K562 (cell line): ENCODE measurements around the gene TMEM209. TPM values are rescaled to one million over a fixed set of nuclear protein-coding genes. Genes with fewer than 3 reads are reported as not detected.

Source experiments
- ATAC-seq: fragments of 200-7000 bp; cut with Tn5 transposase; 3 replicates; pipeline ENCODE4 v1.9.1; 2020; ENCODE audit warnings: moderate library complexity
- BruUV-seq: library from RNA; stranded (reverse); fragments of 400-500 nt; replicated peaks from 2 replicates; lab custom pipeline; 2021; lab: Mats Ljungman, UMichigan
- CTCF ChIA-PET: fragments of 300-600 bp; formaldehyde crosslinking; extraction: SDS; loops from one replicate; lab custom pipeline; 2021; ENCODE audit warnings: low intra/inter-chr PET ratio; lab: Yijun Ruan, JAX
- POLR2A ChIA-PET: fragments of 300-600, 350-650 bp; sonication (Branson Sonifier 250); formaldehyde crosslinking; extraction: SDS; loops from one replicate; lab custom pipeline; 2021; ENCODE audit warnings: antibody characterized with exemption, inconsistent platforms; lab: Yijun Ruan, JAX
- DNase-seq, 4 experiments: peaks; one replicate each; pipeline versions ENCODE4 v3.0.0 to v3.0.0-alpha.2; 2011 to 2018; ENCODE audit warnings: low spot score in 3 of 4, mixed read lengths in 3 of 4; ENCODE audit errors: extremely low read depth in 1 of 4
- FAIRE-seq: peaks from 2 replicates; lab custom pipeline; 2011; peaks lifted over from hg19 to GRCh38; lab: Jason Lieb, UNC
- H2AFZ ChIP-seq: 2 replicates; pipeline ENCODE4 v1.6.0; 2011; ENCODE audit warnings: low read depth, low read length, control low read depth, inconsistent platforms
- H3K27ac ChIP-seq: fragments of 200-600 bp; 3 replicates; pipeline ENCODE4 v1.8.0; 2011; ENCODE audit warnings: low read depth, mild to moderate bottlenecking, control low read depth, inconsistent platforms, low read length, moderate library complexity, mixed read lengths; ENCODE audit errors: extremely low read depth
- H3K27me3 ChIP-seq, 2 experiments: fragments of 300-600 bp in 1 of 2; 2 replicates in 1 of 2; 3 replicates in 1 of 2; pipeline versions ENCODE4 v1.6.0 to v1.8.0; 2011; ENCODE audit warnings: inconsistent platforms in 2 of 2, low read length in 2 of 2, mild to moderate bottlenecking in 1 of 2, mixed read lengths in 1 of 2, moderate library complexity in 1 of 2; ENCODE audit not compliant: control insufficient read depth in 2 of 2, insufficient read depth in 2 of 2
- H3K36me3 ChIP-seq: fragments of 300-600 bp; 3 replicates; pipeline ENCODE4 v1.8.0; 2011; ENCODE audit warnings: mild to moderate bottlenecking, low read length, inconsistent platforms; ENCODE audit not compliant: control insufficient read depth, insufficient read depth
- H3K4me1 ChIP-seq, 2 experiments: fragments of 200-600 bp in 1 of 2; replicated peaks in 1 of 2; 2 replicates in 1 of 2; 3 replicates in 1 of 2; pipeline versions ENCODE4 v1.5.1 to v1.8.0; 2011; ENCODE audit warnings: inconsistent platforms in 2 of 2, low read length in 2 of 2, mild to moderate bottlenecking in 1 of 2, mixed read lengths in 1 of 2, moderate library complexity in 1 of 2; ENCODE audit not compliant: control insufficient read depth in 2 of 2, insufficient read depth in 2 of 2
- H3K4me2 ChIP-seq: 2 replicates; pipeline ENCODE4 v1.6.1; 2011; ENCODE audit warnings: low read length, control low read depth, inconsistent platforms, mixed read lengths; ENCODE audit not compliant: insufficient read depth
- H3K4me3 ChIP-seq: fragments of 200-600 bp; sonication (generic), shearing (Covaris generic); 2 replicates; pipeline ENCODE4 v1.5.1; 2016; ENCODE audit warnings: control low read depth, inconsistent platforms
- H3K79me2 ChIP-seq: fragments of 200-600 bp; 3 replicates; pipeline ENCODE4 v1.8.0; 2011; ENCODE audit warnings: low read length, inconsistent platforms; ENCODE audit not compliant: control insufficient read depth, insufficient read depth
- H3K9ac ChIP-seq, 2 experiments: 2 replicates each; pipeline versions ENCODE4 v1.6.0 to v1.6.1; 2011; ENCODE audit warnings: low read depth in 2 of 2, low read length in 2 of 2, control low read depth in 1 of 2, inconsistent platforms in 1 of 2, mild to moderate bottlenecking in 1 of 2, mixed read lengths in 1 of 2; ENCODE audit not compliant: insufficient read depth in 1 of 2
- H3K9me1 ChIP-seq: one replicate; pipeline ENCODE4 v1.6.0; 2011; ENCODE audit warnings: inconsistent platforms, mild to moderate bottlenecking, low read length, moderate library complexity; ENCODE audit not compliant: control insufficient read depth, insufficient read depth
- H3K9me3 ChIP-seq: replicated peaks from 2 replicates; pipeline ENCODE4 v1.5.1; 2011; ENCODE audit warnings: low read depth, low read length, inconsistent platforms; ENCODE audit not compliant: control insufficient read depth, insufficient read depth
- H4K20me1 ChIP-seq: replicated peaks from 2 replicates; pipeline ENCODE4 v1.6.1; 2011; ENCODE audit warnings: low read length, inconsistent platforms, mixed read lengths; ENCODE audit not compliant: control insufficient read depth, insufficient read depth
- C11orf30 ChIP-seq: fragments of 450-650 bp; IDR thresholded peaks from 2 replicates; pipeline ENCODE4 v1.6.1; 2016; ENCODE audit warnings: low read depth, mild to moderate bottlenecking
- FOXO4 ChIP-seq: fragments of 450-650 bp; formaldehyde crosslinking; IDR thresholded peaks from 2 replicates; pipeline ENCODE4 v1.4.0; 2020; ENCODE audit warnings: mild to moderate bottlenecking, moderate library complexity
- MAFF ChIP-seq: IDR thresholded peaks from 2 replicates; pipeline ENCODE4 v1.6.1; 2012; ENCODE audit warnings: low read length, improper control_type of control experiment
- MAFG ChIP-seq: fragments of 450-650 bp; conservative IDR thresholded peaks from 2 replicates; pipeline ENCODE4 v1.6.1; 2016; ENCODE audit warnings: missing genetic modification characterization, missing compliant biosample characterization
- NR0B1 ChIP-seq: fragments of 450-650 bp; IDR thresholded peaks from one replicate; pipeline ENCODE4 v1.6.1; 2018; ENCODE audit warnings: mild to moderate bottlenecking, moderate library complexity; ENCODE audit not compliant: partially characterized antibody
- PHF21A ChIP-seq: fragments of 450-650 bp; IDR thresholded peaks from 2 replicates; pipeline ENCODE4 v1.6.1; 2017; ENCODE audit warnings: low read depth, borderline replicate concordance
- PTBP1 ChIP-seq: fragments of 200-400 bp; formaldehyde crosslinking; IDR thresholded peaks from 2 replicates; pipeline ENCODE4 v1.6.1; 2017; ENCODE audit warnings: low read depth, low read length
- ZBTB7A ChIP-seq: IDR thresholded peaks from 2 replicates; pipeline ENCODE4 v1.6.1; 2011; ENCODE audit warnings: low read depth, mild to moderate bottlenecking, low read length, moderate library complexity, borderline replicate concordance; ENCODE audit not compliant: control insufficient read depth
- ZNF316 ChIP-seq: fragments of 450-650 bp; IDR thresholded peaks from 2 replicates; pipeline ENCODE4 v1.6.1; 2016
- WGBS: fragments of 100-300 bp; shearing (Covaris generic); methylation state at CpG from one replicate; pipeline ENCODE4 v1.1.6; 2016; ENCODE audit warnings: low coverage, mixed read lengths; ENCODE audit not compliant: insufficient coverage; ENCODE audit errors: missing lambda C conversion rate; 5-methylcytosine and 5-hydroxymethylcytosine counted together
- in situ Hi-C: fragments of 300-500 bp; cut with MboI; formaldehyde crosslinking; loops from 4 replicates; pipeline ENCODE4 v1.15.0; 2018; ENCODE audit warnings: inconsistent platforms, mixed read lengths
- intact Hi-C: fragments of 100-400 bp; cut with micrococcal nuclease; formaldehyde crosslinking; loops from 2 replicates; pipeline ENCODE4 v1.14.2; 2022
- polyA plus RNA-seq, 8 experiments: library from polyadenylated mRNA; depleted of rRNA in 4 of 8; stranded (reverse) in 5 of 8; unstranded in 3 of 8; fragments of >200 nt; fragmentation: Nextera tagmentation in 2 of 8; fragmentation: Illumina TruSeq in 1 of 8; extraction: Ambion mirVana in 2 of 8; extraction: Trizol in 1 of 8; gene quantifications; 2 replicates each; pipeline versions ENCODE4 v1.2.1 to v1.2.3, GENCODE V29; 2011 to 2014; ENCODE audit warnings: inconsistent platforms in 1 of 8, missing spikeins in 1 of 8
- total RNA-seq, 7 experiments: library from RNA; depleted of rRNA in 6 of 7; stranded (reverse); fragments of >200 nt in 6 of 7; fragmentation: Illumina TruSeq in 2 of 7; extraction: Trizol in 2 of 7; gene quantifications; 2 replicates each; pipeline versions ENCODE4 v1.2.1 to v1.2.3, GENCODE V29; 2011 to 2021; ENCODE audit warnings: low replicate concordance in 1 of 7

TMEM209 gene
- total and polyA plus RNA-seq, 9 of the 15 experiments (the other 6 are each of a cell fraction or from before 2014, with no cell fraction given) = 36.8 to 116 (median 76.6) TPM

GRCh38 chr7:130118294-130118693 is 86.9 kb downstream of the TMEM209 start:
- TF ChIP-seq PTBP1 (no peak), C11orf30 (peak; percentile 72), MAFG (tag) (no peak), ZBTB7A (no peak), NR0B1 (no peak), PHF21A (no peak), FOXO4 (CRISPR knock-in tag) (no peak), ZNF316 (peak; percentile 75), MAFF (0 out of 2 replicates have a peak, but pooled peaks have one; percentile 17)
- TF ChIP-seq, all 486 proteins: peak for 3
- Histone ChIP-seq H3K4me2 (no peak overlapping the region), H3K4me3 (no peak overlapping the region), H3K36me3 (peaks cover 44% of the 10 kb centered on the region), H3K9ac (no peak overlapping the region), H3K79me2 (no peaks in the 10 kb centered on the region; the same call in 2 of the 3 replicates), H3K9me1 (no peaks in the 10 kb centered on the region), H2AFZ (no peak overlapping the region), H3K4me1 (no peaks in the 10 kb centered on the region), H4K20me1 (no peaks in the 10 kb centered on the region), H3K27me3 (no peaks in the 10 kb centered on the region), H3K27ac (no peak overlapping the region), H3K9me3 (no peaks in the 10 kb centered on the region)
- DNase-seq (no peak), ATAC-seq (no peak), FAIRE-seq (no peak)
- in situ Hi-C loops = no loop called here
- BruUV-seq = no TSS peak
- POLR2A ChIA-PET = interaction anchor here (0.6 to 6.7 kb wide), 4 partner anchors 15 to 101 kb away, joined by 3 to 48 read pairs (median 3); no protein-coding TSS in a partner anchor
- intact Hi-C loops = no loop called here
- WGBS = 91% methylated on average over 5 of the region's 5 CpGs
- CTCF ChIA-PET = no interaction called here
